HepG2 (cell line): Measurements from ENCODE around the gene GRK4. TPM values are rescaled to one million over a fixed set of nuclear protein-coding genes. Genes with fewer than 3 reads are reported as not detected.
"Not testable (repeated sequence)": the region's sequence is repeated elsewhere in the genome, so short reads cannot be mapped to it uniquely, and the experiment has no call there.

Source experiments
- ATAC-seq: fragments of 200-7000 bp; cut with Tn5 transposase; 3 replicates; pipeline ENCODE4 v1.9.1; 2020; ENCODE audit warnings: mild to moderate bottlenecking, moderate library complexity
- BruUV-seq: library from RNA; stranded (reverse); fragments of 400-500 nt; replicated peaks from 2 replicates; lab custom pipeline; 2021; lab: Mats Ljungman, UMichigan
- CTCF ChIA-PET: fragments of 300-600 bp; formaldehyde crosslinking; extraction: SDS; loops from one replicate; lab custom pipeline; 2021; ENCODE audit warnings: low total read pairs, inconsistent platforms, low intra/inter-chr PET ratio; lab: Yijun Ruan, JAX
- POLR2A ChIA-PET: fragments of 350-600 bp; sonication (Branson Sonifier 250); formaldehyde crosslinking; loops from one replicate; lab custom pipeline; 2020; ENCODE audit warnings: antibody characterized with exemption, inconsistent platforms; lab: Yijun Ruan, JAX
- DNase-seq: peaks from one replicate; pipeline ENCODE4 v3.0.0-alpha.2; 2015; ENCODE audit warnings: low spot score
- FAIRE-seq: peaks from 3 replicates; lab custom pipeline; 2011; peaks lifted over from hg19 to GRCh38; lab: Jason Lieb, UNC
- H2AFZ ChIP-seq: one replicate; pipeline ENCODE4 v1.6.1; 2011; ENCODE audit warnings: low read length, inconsistent platforms
- H3K27ac ChIP-seq: fragments of 300-600 bp; 3 replicates; pipeline ENCODE4 v1.8.0; 2011; ENCODE audit warnings: mixed run types, mild to moderate bottlenecking, mixed read lengths, low read length, inconsistent platforms; ENCODE audit not compliant: insufficient read depth; ENCODE audit errors: extremely low read length
- H3K27me3 ChIP-seq, 2 experiments: fragments of 200-600 bp in 1 of 2; 2 replicates in 1 of 2; 3 replicates in 1 of 2; pipeline versions ENCODE4 v1.6.0 to v1.8.0; 2011; ENCODE audit warnings: low read length in 2 of 2, mild to moderate bottlenecking in 2 of 2, moderate library complexity in 2 of 2, inconsistent platforms in 1 of 2; ENCODE audit not compliant: insufficient read depth in 2 of 2, control insufficient read depth in 1 of 2
- H3K36me3 ChIP-seq, 2 experiments: fragments of 200-600 bp in 1 of 2; replicated peaks in 1 of 2; 2 replicates in 1 of 2; 3 replicates in 1 of 2; pipeline versions ENCODE4 v1.5.1 to v1.8.0; 2011; ENCODE audit warnings: low read length in 2 of 2, inconsistent platforms in 1 of 2; ENCODE audit not compliant: insufficient read depth in 2 of 2, control insufficient read depth in 1 of 2
- H3K4me1 ChIP-seq: 2 replicates; pipeline ENCODE4 v1.5.1; 2012; ENCODE audit warnings: low read length, inconsistent platforms; ENCODE audit not compliant: insufficient read depth
- H3K4me2 ChIP-seq: 2 replicates; pipeline ENCODE4 v1.6.0; 2011; ENCODE audit warnings: low read depth, low read length, inconsistent platforms
- H3K4me3 ChIP-seq, 3 experiments: fragments of 200-600 bp in 1 of 3; sonication (generic), shearing (Covaris generic) in 1 of 3; replicated peaks in 1 of 3; 2 replicates each; pipeline ENCODE4 v1.5.1; 2011 to 2016; ENCODE audit warnings: low read length in 3 of 3, inconsistent platforms in 2 of 3, low read depth in 2 of 3, mild to moderate bottlenecking in 2 of 3, control low read depth in 1 of 3, mixed read lengths in 1 of 3; ENCODE audit not compliant: insufficient read depth in 1 of 3
- H3K79me2 ChIP-seq: one replicate; pipeline ENCODE4 v1.6.1; 2011; ENCODE audit warnings: low read length, inconsistent platforms; ENCODE audit not compliant: insufficient read depth
- H3K9ac ChIP-seq: 2 replicates; pipeline ENCODE4 v1.6.0; 2011; ENCODE audit warnings: mild to moderate bottlenecking, low read depth, low read length, inconsistent platforms; ENCODE audit not compliant: insufficient read depth
- H3K9me3 ChIP-seq: 2 replicates; pipeline ENCODE4 v1.5.1; 2012; ENCODE audit warnings: mild to moderate bottlenecking, low read length
- H4K20me1 ChIP-seq: 2 replicates; pipeline ENCODE4 v1.6.0; 2011; ENCODE audit warnings: inconsistent platforms, mild to moderate bottlenecking, low read length, moderate library complexity; ENCODE audit not compliant: insufficient read depth
- BHLHE40 ChIP-seq: IDR thresholded peaks from 2 replicates; pipeline ENCODE4 v1.6.1; 2011; ENCODE audit warnings: low read length, improper control_type of control experiment
- CREBL2 ChIP-seq: sonication (generic); formaldehyde crosslinking; IDR thresholded peaks from 2 replicates; pipeline ENCODE4 v1.8.1; 2023; ENCODE audit warnings: missing genetic modification reagents, mild to moderate bottlenecking, borderline replicate concordance
- ERF ChIP-seq: IDR thresholded peaks from 2 replicates; pipeline ENCODE4 v1.6.1; 2018; ENCODE audit warnings: missing biosample characterization, missing genetic modification reagents
- FOSL2 ChIP-seq: sonication (generic); formaldehyde crosslinking; IDR thresholded peaks from 2 replicates; pipeline ENCODE4 v1.4.0; 2020; ENCODE audit warnings: missing genetic modification reagents
- KDM2A ChIP-seq: sonication (generic); formaldehyde crosslinking; IDR thresholded peaks from 2 replicates; pipeline ENCODE4 v1.4.0; 2020; ENCODE audit warnings: low read depth, missing genetic modification reagents, borderline replicate concordance
- KLF6 ChIP-seq: IDR thresholded peaks from 2 replicates; pipeline ENCODE4 v1.8.0; 2016; ENCODE audit warnings: missing biosample characterization, missing genetic modification reagents
- NR3C1 ChIP-seq: sonication (generic); formaldehyde crosslinking; IDR thresholded peaks from 2 replicates; pipeline ENCODE4 v1.4.0; 2020; ENCODE audit warnings: missing genetic modification reagents
- POGZ ChIP-seq: sonication (generic); formaldehyde crosslinking; IDR thresholded peaks from 2 replicates; pipeline ENCODE4 v1.4.0; 2020; ENCODE audit warnings: mild to moderate bottlenecking, missing genetic modification reagents
- SATB2 ChIP-seq: sonication (generic); formaldehyde crosslinking; IDR thresholded peaks from 2 replicates; pipeline ENCODE4 v1.5.0; 2020; ENCODE audit warnings: missing genetic modification reagents
- STAG1 ChIP-seq: sonication (generic); formaldehyde crosslinking; IDR thresholded peaks from 2 replicates; pipeline ENCODE4 v1.4.0; 2020; ENCODE audit warnings: missing genetic modification reagents
- TCF12 ChIP-seq, 2 experiments: fragments of 450-650 bp in 1 of 2; sonication (generic) in 1 of 2; formaldehyde crosslinking in 1 of 2; IDR thresholded peaks; 2 replicates each; pipeline versions ENCODE4 v1.6.1 to v1.8.0; 2017 to 2022; ENCODE audit warnings: antibody characterized with exemption in 1 of 2, mild to moderate bottlenecking in 1 of 2, missing genetic modification reagents in 1 of 2, moderate library complexity in 1 of 2
- WGBS: methylation state at CpG from one replicate; pipeline ENCODE4 v1.1.6; 2017; ENCODE audit warnings: low lambda C conversion rate; 5-methylcytosine and 5-hydroxymethylcytosine counted together
- in situ Hi-C: cut with HindIII; loops from 2 replicates; pipeline ENCODE4 v1.10.0; 2017; ENCODE audit warnings: low pct_unique_long_range_greater_than_20kb; ENCODE audit not compliant: extremely low pct_ligation_motif_present
- intact Hi-C: fragments of 100-400 bp; cut with micrococcal nuclease; formaldehyde crosslinking; loops from one replicate; pipeline ENCODE4 v1.10.0; 2022; ENCODE audit not compliant: unreplicated experiment
- polyA plus RNA-seq, 8 experiments: library from polyadenylated mRNA; depleted of rRNA in 3 of 8; stranded (reverse) in 7 of 8; unstranded in 1 of 8; fragments of >200 nt; fragmentation: Illumina TruSeq in 4 of 8; extraction: Trizol in 4 of 8; gene quantifications; 2 replicates each; pipeline versions ENCODE4 v1.2.1 to v1.2.3, GENCODE V29; 2011 to 2016; ENCODE audit warnings: low read depth in 4 of 8, missing spikeins in 1 of 8, mixed read lengths in 1 of 8; ENCODE audit not compliant: insufficient read depth in 1 of 8
- total RNA-seq, 5 experiments: library from RNA; depleted of rRNA; stranded (reverse); fragments of >200 nt; fragmentation: Illumina TruSeq; extraction: Trizol; gene quantifications; 2 replicates each; pipeline ENCODE4 v1.2.3, GENCODE V29; 2016; ENCODE audit warnings: low read depth in 1 of 5
- TF ChIP-seq, protein P1 (sequence below): sonication (generic); formaldehyde crosslinking; IDR thresholded peaks from 2 replicates; pipeline ENCODE4 v1.4.0; 2020; ENCODE audit warnings: missing genetic modification reagents, borderline replicate concordance
- TF ChIP-seq, protein P2 (sequence below): sonication (generic); formaldehyde crosslinking; IDR thresholded peaks from 2 replicates; pipeline ENCODE4 v1.4.0; 2020; ENCODE audit warnings: low read depth, missing genetic modification reagents

GRK4 gene
- total and polyA plus RNA-seq, 2 of the 13 experiments (the other 11 are each of a cell fraction or from before 2014, with no cell fraction given): 1.8 to 2.0 TPM

DNA sequence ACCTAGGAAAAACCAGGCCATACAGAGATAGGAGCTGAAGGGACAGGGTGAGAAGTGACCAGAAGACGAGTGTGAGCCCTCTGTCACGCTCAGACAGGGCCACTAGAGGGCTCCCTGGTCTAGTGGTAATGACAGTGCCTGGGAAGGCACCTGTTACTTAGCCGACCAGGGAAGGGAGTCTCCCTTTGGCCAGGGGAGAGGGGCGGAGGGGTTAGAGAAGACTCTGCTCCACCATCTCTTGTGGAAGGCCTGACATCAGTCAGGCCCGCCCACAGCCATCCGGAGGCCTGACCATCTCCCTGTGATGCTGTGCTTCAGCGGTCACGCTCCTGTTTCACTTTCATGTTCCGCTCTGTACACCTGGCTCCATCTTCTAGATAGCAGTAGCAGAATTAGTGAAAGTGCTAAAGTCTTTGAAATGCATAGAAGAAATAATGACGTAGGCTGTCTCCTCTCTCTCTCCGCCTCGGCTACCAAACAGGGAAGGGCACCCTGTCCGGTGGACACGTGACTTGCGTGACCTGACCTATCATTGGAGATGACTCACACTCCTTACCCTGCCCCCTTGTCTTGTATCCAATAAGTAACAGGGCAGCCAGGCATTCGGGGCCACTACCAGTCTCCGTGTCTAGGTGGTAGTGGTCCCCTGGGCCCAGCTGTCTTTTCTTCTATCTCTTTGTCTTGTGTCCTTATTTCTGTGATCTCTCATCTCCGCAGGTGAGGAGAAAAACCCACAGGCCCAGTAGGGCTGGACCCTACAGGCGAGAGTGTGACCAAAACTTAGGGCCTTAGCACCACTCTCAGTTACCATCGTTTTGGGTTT is 84.3 kb downstream of the GRK4 start (continued):
- TF ChIP-seq, protein P1, sequence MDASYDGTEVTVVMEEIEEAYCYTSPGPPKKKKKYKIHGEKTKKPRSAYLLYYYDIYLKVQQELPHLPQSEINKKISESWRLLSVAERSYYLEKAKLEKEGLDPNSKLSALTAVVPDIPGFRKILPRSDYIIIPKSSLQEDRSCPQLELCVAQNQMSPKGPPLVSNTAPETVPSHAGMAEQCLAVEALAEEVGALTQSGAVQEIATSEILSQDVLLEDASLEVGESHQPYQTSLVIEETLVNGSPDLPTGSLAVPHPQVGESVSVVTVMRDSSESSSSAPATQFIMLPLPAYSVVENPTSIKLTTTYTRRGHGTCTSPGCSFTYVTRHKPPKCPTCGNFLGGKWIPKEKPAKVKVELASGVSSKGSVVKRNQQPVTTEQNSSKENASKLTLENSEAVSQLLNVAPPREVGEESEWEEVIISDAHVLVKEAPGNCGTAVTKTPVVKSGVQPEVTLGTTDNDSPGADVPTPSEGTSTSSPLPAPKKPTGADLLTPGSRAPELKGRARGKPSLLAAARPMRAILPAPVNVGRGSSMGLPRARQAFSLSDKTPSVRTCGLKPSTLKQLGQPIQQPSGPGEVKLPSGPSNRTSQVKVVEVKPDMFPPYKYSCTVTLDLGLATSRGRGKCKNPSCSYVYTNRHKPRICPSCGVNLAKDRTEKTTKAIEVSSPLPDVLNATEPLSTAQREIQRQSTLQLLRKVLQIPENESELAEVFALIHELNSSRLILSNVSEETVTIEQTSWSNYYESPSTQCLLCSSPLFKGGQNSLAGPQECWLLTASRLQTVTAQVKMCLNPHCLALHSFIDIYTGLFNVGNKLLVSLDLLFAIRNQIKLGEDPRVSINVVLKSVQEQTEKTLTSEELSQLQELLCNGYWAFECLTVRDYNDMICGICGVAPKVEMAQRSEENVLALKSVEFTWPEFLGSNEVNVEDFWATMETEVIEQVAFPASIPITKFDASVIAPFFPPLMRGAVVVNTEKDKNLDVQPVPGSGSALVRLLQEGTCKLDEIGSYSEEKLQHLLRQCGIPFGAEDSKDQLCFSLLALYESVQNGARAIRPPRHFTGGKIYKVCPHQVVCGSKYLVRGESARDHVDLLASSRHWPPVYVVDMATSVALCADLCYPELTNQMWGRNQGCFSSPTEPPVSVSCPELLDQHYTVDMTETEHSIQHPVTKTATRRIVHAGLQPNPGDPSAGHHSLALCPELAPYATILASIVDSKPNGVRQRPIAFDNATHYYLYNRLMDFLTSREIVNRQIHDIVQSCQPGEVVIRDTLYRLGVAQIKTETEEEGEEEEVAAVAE (CRISPR knock-in tag): peak; percentile 23; the same call in 1 of the 2 replicates
- TF ChIP-seq TCF12 (IDR thresholded peaks at IDR 0.05): no peak
- TF ChIP-seq TCF12 (CRISPR knock-in tag; IDR thresholded peaks at IDR 0.05): no peak
- TF ChIP-seq KLF6: 0 out of 2 replicates have a peak, but pooled peaks have one; percentile 40
- peak; percentile 79 for TF ChIP-seq STAG1 (CRISPR knock-in tag)
- TF ChIP-seq POGZ: no peak
- TF ChIP-seq BHLHE40: peak; percentile 19; the same call in 1 of the 2 replicates
- peak; percentile 31; the same call in 1 of the 2 replicates for TF ChIP-seq ERF
- TF ChIP-seq SATB2 (CRISPR knock-in tag): no peak
- TF ChIP-seq KDM2A: peak; percentile 32; the same call in 1 of the 2 replicates
- TF ChIP-seq, protein P2, sequence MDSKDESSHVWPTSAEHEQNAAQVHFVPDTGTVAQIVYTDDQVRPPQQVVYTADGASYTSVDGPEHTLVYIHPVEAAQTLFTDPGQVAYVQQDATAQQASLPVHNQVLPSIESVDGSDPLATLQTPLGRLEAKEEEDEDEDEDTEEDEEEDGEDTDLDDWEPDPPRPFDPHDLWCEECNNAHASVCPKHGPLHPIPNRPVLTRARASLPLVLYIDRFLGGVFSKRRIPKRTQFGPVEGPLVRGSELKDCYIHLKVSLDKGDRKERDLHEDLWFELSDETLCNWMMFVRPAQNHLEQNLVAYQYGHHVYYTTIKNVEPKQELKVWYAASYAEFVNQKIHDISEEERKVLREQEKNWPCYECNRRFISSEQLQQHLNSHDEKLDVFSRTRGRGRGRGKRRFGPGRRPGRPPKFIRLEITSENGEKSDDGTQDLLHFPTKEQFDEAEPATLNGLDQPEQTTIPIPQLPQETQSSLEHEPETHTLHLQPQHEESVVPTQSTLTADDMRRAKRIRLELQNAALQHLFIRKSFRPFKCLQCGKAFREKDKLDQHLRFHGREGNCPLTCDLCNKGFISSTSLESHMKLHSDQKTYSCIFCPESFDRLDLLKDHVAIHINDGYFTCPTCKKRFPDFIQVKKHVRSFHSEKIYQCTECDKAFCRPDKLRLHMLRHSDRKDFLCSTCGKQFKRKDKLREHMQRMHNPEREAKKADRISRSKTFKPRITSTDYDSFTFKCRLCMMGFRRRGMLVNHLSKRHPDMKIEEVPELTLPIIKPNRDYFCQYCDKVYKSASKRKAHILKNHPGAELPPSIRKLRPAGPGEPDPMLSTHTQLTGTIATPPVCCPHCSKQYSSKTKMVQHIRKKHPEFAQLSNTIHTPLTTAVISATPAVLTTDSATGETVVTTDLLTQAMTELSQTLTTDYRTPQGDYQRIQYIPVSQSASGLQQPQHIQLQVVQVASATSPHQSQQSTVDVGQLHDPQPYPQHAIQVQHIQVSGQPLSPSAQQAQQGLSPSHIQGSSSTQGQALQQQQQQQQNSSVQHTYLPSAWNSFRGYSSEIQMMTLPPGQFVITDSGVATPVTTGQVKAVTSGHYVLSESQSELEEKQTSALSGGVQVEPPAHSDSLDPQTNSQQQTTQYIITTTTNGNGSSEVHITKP (CRISPR knock-in tag): no peak
- TF ChIP-seq NR3C1 (CRISPR knock-in tag): no peak
- TF ChIP-seq FOSL2: peak; percentile 86
- TF ChIP-seq CREBL2 (CRISPR knock-in tag): no peak

GRCh38 chr4:3051141-3051897 is 87.9 kb downstream of the GRK4 start:
- POLR2A ChIA-PET, H2AFZ ChIP-seq, DNase-seq, CTCF ChIA-PET, ATAC-seq, H3K79me2 ChIP-seq, FAIRE-seq, H3K4me3 ChIP-seq, in situ Hi-C loops, H3K27me3 ChIP-seq, H3K36me3 ChIP-seq, H4K20me1 ChIP-seq, H3K9ac ChIP-seq, H3K27ac ChIP-seq, H3K4me2 ChIP-seq, intact Hi-C loops, BruUV-seq: not testable (repeated sequence)
- Histone ChIP-seq H3K9me3 (peaks cover 29% of the 10 kb centered on the region), H3K4me1 (peaks cover 10% of the 10 kb centered on the region)
- 39% methylated on average over 12 of the region's 12 CpGs for WGBS
